H9 (cell line): Measurements from ENCODE around the gene ROR1. TPM values are rescaled to one million over a fixed set of nuclear protein-coding genes. Genes with fewer than 3 reads are reported as not detected.

Experiments
- DNase-seq: peaks from one replicate; pipeline ENCODE4 v3.0.0-alpha.2; 2017
- H2AFZ ChIP-seq: one replicate; pipeline ENCODE4 v1.6.1; 2013; ENCODE audit warnings: mild to moderate bottlenecking, low read length, control low read depth, moderate library complexity
- H2AK5ac ChIP-seq: 2 replicates; pipeline ENCODE4 v1.6.1; 2013; ENCODE audit warnings: low read length, control low read depth, mixed read lengths; ENCODE audit not compliant: insufficient read length
- H2BK120ac ChIP-seq: one replicate; pipeline ENCODE4 v1.6.1; 2013; ENCODE audit warnings: low read depth, mild to moderate bottlenecking, low read length, control low read depth, inconsistent platforms; ENCODE audit not compliant: poor library complexity, severe bottlenecking
- H2BK12ac ChIP-seq: 2 replicates; pipeline ENCODE4 v1.6.1; 2013; ENCODE audit warnings: low read length, control low read depth, mixed read lengths, low read depth; ENCODE audit not compliant: insufficient read length
- H2BK15ac ChIP-seq: 2 replicates; pipeline ENCODE4 v1.6.1; 2013; ENCODE audit warnings: low read depth, low read length, control low read depth
- H2BK20ac ChIP-seq: one replicate; pipeline ENCODE4 v1.6.1; 2013; ENCODE audit warnings: low read depth, mild to moderate bottlenecking, low read length, control low read depth, inconsistent platforms; ENCODE audit not compliant: poor library complexity, severe bottlenecking
- H2BK5ac ChIP-seq: 2 replicates; pipeline ENCODE4 v1.6.1; 2013; ENCODE audit warnings: low read length, control low read depth, mixed read lengths; ENCODE audit not compliant: insufficient read length
- H3K14ac ChIP-seq: 2 replicates; pipeline ENCODE4 v1.6.1; 2013; ENCODE audit warnings: low read length, control low read depth; ENCODE audit not compliant: insufficient read depth
- H3K18ac ChIP-seq: 2 replicates; pipeline ENCODE4 v1.6.1; 2013; ENCODE audit warnings: low read depth, mild to moderate bottlenecking, mixed read lengths, low read length, control low read depth; ENCODE audit not compliant: insufficient read length
- H3K23ac ChIP-seq: 2 replicates; pipeline ENCODE4 v1.6.1; 2013; ENCODE audit warnings: low read length, control low read depth, mixed read lengths, low read depth; ENCODE audit not compliant: insufficient read length
- H3K23me2 ChIP-seq: 2 replicates; pipeline ENCODE4 v1.6.1; 2013; ENCODE audit warnings: low read depth, mild to moderate bottlenecking, mixed read lengths, low read length, control low read depth; ENCODE audit not compliant: insufficient read length, poor library complexity, severe bottlenecking
- H3K27ac ChIP-seq: 2 replicates; pipeline ENCODE4 v1.5.1; 2013; ENCODE audit warnings: low read length, control low read depth, mixed read lengths, low read depth; ENCODE audit not compliant: insufficient read length
- H3K27me3 ChIP-seq: 2 replicates; pipeline ENCODE4 v1.6.1; 2013; ENCODE audit warnings: low read length, control low read depth, inconsistent platforms; ENCODE audit not compliant: insufficient read depth
- H3K4ac ChIP-seq: 2 replicates; pipeline ENCODE4 v1.6.1; 2013; ENCODE audit warnings: low read depth, mild to moderate bottlenecking, control low read depth, inconsistent platforms, low read length, moderate library complexity
- H3K4me1 ChIP-seq: 2 replicates; pipeline ENCODE4 v1.6.1; 2013; ENCODE audit warnings: low read length, control low read depth, inconsistent platforms; ENCODE audit not compliant: insufficient read depth
- H3K4me2 ChIP-seq: 2 replicates; pipeline ENCODE4 v1.6.1; 2013; ENCODE audit warnings: low read length, control low read depth, mixed read lengths; ENCODE audit not compliant: insufficient read length, insufficient read depth
- H3K56ac ChIP-seq: 2 replicates; pipeline ENCODE4 v1.6.1; 2013; ENCODE audit warnings: low read depth, mild to moderate bottlenecking, mixed read lengths, low read length, control low read depth; ENCODE audit not compliant: insufficient read length
- H3K79me1 ChIP-seq: 2 replicates; pipeline ENCODE4 v1.6.1; 2013; ENCODE audit warnings: low read depth, mild to moderate bottlenecking, moderate library complexity, low read length, control low read depth, inconsistent platforms; ENCODE audit not compliant: insufficient read depth, poor library complexity, severe bottlenecking
- H3K79me2 ChIP-seq: 2 replicates; pipeline ENCODE4 v1.6.1; 2013; ENCODE audit warnings: low read length, control low read depth, inconsistent platforms; ENCODE audit not compliant: insufficient read depth
- H3K9ac ChIP-seq: 2 replicates; pipeline ENCODE4 v1.6.1; 2013; ENCODE audit warnings: low read length, control low read depth, mixed read lengths; ENCODE audit not compliant: insufficient read length; ENCODE audit errors: extremely low read depth
- H3K9me3 ChIP-seq: one replicate; pipeline ENCODE4 v1.6.1; 2013; ENCODE audit warnings: low read depth, low read length, inconsistent platforms; ENCODE audit not compliant: control insufficient read depth
- H3T11ph ChIP-seq: one replicate; pipeline ENCODE4 v1.6.1; 2013; ENCODE audit warnings: mild to moderate bottlenecking, low read length, control low read depth, inconsistent platforms
- H4K20me1 ChIP-seq: one replicate; pipeline ENCODE4 v1.6.1; 2013; ENCODE audit not compliant: control insufficient read depth, insufficient read length, insufficient read depth
- H4K5ac ChIP-seq: 2 replicates; pipeline ENCODE4 v1.6.1; 2013; ENCODE audit warnings: low read depth, mild to moderate bottlenecking, mixed read lengths, low read length, control low read depth; ENCODE audit not compliant: insufficient read length
- H4K8ac ChIP-seq: replicated peaks from 2 replicates; pipeline ENCODE4 v1.6.1; 2013; ENCODE audit warnings: low read length, control low read depth, mixed read lengths, low read depth; ENCODE audit not compliant: insufficient read length
- H4K91ac ChIP-seq: 2 replicates; pipeline ENCODE4 v1.6.1; 2013; ENCODE audit warnings: low read depth, mild to moderate bottlenecking, moderate library complexity, mixed read lengths, low read length, control low read depth; ENCODE audit not compliant: insufficient read length
- H3K27ac Mint-ChIP-seq, 3 experiments: 2 replicates in 2 of 3; 3 replicates in 1 of 3; pipeline ENCODE4 v1.8.0; 2020 to 2021; ENCODE audit warnings: mixed read lengths in 3 of 3, mild to moderate bottlenecking in 1 of 3, moderate library complexity in 1 of 3
- H3K27me3 Mint-ChIP-seq: 2 replicates; pipeline ENCODE4 v1.8.0; 2021; ENCODE audit warnings: low read depth, mild to moderate bottlenecking, moderate library complexity, mixed read lengths
- H3K36me3 Mint-ChIP-seq, 3 experiments: 2 replicates in 2 of 3; 3 replicates in 1 of 3; pipeline ENCODE4 v1.8.0; 2020 to 2021; ENCODE audit warnings: low read depth in 3 of 3, mixed read lengths in 3 of 3; ENCODE audit not compliant: insufficient read depth in 1 of 3
- H3K4me1 Mint-ChIP-seq, 2 experiments: 2 replicates each; pipeline ENCODE4 v1.8.0; 2020; ENCODE audit warnings: mixed read lengths in 2 of 2
- H3K4me3 Mint-ChIP-seq, 2 experiments: 2 replicates in 1 of 2; 3 replicates in 1 of 2; pipeline ENCODE4 v1.8.0; 2020 to 2021; ENCODE audit warnings: mild to moderate bottlenecking in 2 of 2, mixed read lengths in 2 of 2, moderate library complexity in 1 of 2
- H3K9me3 Mint-ChIP-seq, 2 experiments: 2 replicates in 1 of 2; 3 replicates in 1 of 2; pipeline ENCODE4 v1.8.0; 2020; ENCODE audit warnings: mild to moderate bottlenecking in 2 of 2, mixed read lengths in 2 of 2, moderate library complexity in 1 of 2
- WGBS: extraction: QIAGEN DNeasy Blood & Tissue Kit; methylation state at CpG from one replicate; pipeline ENCODE4 v1.1.7; 2013; ENCODE audit warnings: missing lambda C conversion rate, low lambda C conversion rate, mixed read lengths; ENCODE audit not compliant: insufficient read length; ENCODE audit errors: extremely low coverage; 5-methylcytosine and 5-hydroxymethylcytosine counted together
- total RNA-seq: library from RNA; stranded (reverse); gene quantifications from 2 replicates; pipeline ENCODE4 v1.2.1, GENCODE V29; 2021
- TF ChIP-seq, protein P1 (sequence below): fragments of 200-600 bp; sonication (generic); conservative IDR thresholded peaks from 3 replicates; pipeline ENCODE4 v1.8.0; 2021; ENCODE audit warnings: antibody characterized with exemption, mild to moderate bottlenecking

Gene ROR1
- total RNA-seq, 1 experiment from 2014 or later: 75.9 TPM

DNA sequence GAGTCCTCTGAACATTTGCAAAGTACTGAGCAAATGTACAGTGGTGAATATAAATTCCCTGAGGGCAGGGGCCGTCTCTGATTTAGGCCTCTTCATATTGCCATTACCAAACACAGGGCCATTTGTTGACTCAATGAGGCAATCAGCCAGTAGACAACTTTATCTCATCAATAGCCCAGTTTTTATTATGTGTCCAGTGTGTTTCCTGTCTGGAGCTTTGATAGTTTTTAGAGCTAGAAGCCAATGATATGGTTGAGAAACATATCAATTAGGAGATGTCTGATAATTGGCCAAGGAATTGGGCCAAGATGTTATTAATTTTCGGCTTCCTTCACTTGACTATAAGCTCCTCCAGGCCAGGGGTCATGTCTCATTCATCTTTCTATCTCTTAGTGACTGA is 163.0 kb downstream of the ROR1 start:
- Histone ChIP-seq H2BK12ac (no peak overlapping the region), H4K20me1 (no peaks in the 10 kb centered on the region), H3K79me2 (peaks cover 11% of the 10 kb centered on the region; the same call in 1 of the 2 replicates), H3K56ac (no peak overlapping the region), H2BK15ac (no peak overlapping the region), H2BK120ac (no peak overlapping the region), H4K91ac (no peak overlapping the region), H2BK20ac (no peak overlapping the region), H3K4me2 (no peak overlapping the region), H3K4me1 (no peaks in the 10 kb centered on the region; the same call in 1 of the 2 replicates), H3K23ac (no peak overlapping the region), H2AFZ (no peak overlapping the region), H4K5ac (no peak overlapping the region), H2AK5ac (no peak overlapping the region), H3K9me3 (no peaks in the 10 kb centered on the region), H3K4ac (no peak overlapping the region), H3K79me1 (peaks cover 19% of the 10 kb centered on the region), H3T11ph (no peak overlapping the region), H3K18ac (no peak overlapping the region), H3K23me2 (no peaks in the 10 kb centered on the region), H2BK5ac (no peak overlapping the region), H3K9ac (no peak overlapping the region), H3K27ac (no peak overlapping the region), H4K8ac (no peak overlapping the region), H3K27me3 (no peaks in the 10 kb centered on the region), H3K14ac (no peak overlapping the region)
- no peak for DNase-seq
- Mint-ChIP-seq H3K4me3 (no peak overlapping the region), H3K27me3 (no peaks in the 10 kb centered on the region), H3K36me3 (no peaks in the 10 kb centered on the region; a peak in 1 of 7 replicates), H3K4me1 (peaks cover 0 to 14% of the 10 kb centered on the region in 2 experiments; a peak in 3 of 4 replicates), H3K9me3 (no peaks in the 10 kb centered on the region), H3K27ac (no peak overlapping the region)
- WGBS: no CpG with 5 or more reads among the region's 2 CpGs
- TF ChIP-seq, protein P1, sequence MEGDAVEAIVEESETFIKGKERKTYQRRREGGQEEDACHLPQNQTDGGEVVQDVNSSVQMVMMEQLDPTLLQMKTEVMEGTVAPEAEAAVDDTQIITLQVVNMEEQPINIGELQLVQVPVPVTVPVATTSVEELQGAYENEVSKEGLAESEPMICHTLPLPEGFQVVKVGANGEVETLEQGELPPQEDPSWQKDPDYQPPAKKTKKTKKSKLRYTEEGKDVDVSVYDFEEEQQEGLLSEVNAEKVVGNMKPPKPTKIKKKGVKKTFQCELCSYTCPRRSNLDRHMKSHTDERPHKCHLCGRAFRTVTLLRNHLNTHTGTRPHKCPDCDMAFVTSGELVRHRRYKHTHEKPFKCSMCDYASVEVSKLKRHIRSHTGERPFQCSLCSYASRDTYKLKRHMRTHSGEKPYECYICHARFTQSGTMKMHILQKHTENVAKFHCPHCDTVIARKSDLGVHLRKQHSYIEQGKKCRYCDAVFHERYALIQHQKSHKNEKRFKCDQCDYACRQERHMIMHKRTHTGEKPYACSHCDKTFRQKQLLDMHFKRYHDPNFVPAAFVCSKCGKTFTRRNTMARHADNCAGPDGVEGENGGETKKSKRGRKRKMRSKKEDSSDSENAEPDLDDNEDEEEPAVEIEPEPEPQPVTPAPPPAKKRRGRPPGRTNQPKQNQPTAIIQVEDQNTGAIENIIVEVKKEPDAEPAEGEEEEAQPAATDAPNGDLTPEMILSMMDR: no peak
